ENCODE results near the gene GABRA4.

The GABRA4 gene

GRCh38 chr4:47012676-47013075, 19.3 kb upstream of the GABRA4 start:
- no peak overlapping the region for H3K4me3 ChIP-seq (ENCODE audit: insufficient read depth, low read depth, low read length)
- no peaks in the 10 kb centered on the region for H3K27me3 ChIP-seq (ENCODE audit: control insufficient read depth, insufficient read depth, low read length, poor library complexity, severe bottlenecking)
- H3K36me3 ChIP-seq (ENCODE audit: control insufficient read depth, insufficient read depth, low read length): no peaks in the 10 kb centered on the region

GRCh38 chr4:47010912-47011446, 17.6 kb upstream of the GABRA4 start:
- H3K27ac ChIP-seq (ENCODE audit: insufficient read depth, low read depth, low read length, poor library complexity, severe bottlenecking): no peak overlapping the region
- 66 to 78% methylated on average over 2 of the region's 2 CpGs for WGBS, 2 experiments
- no peaks in the 10 kb centered on the region for H3K27me3 ChIP-seq (ENCODE audit: control insufficient read depth, insufficient read depth, low read length, poor library complexity, severe bottlenecking)
- no peaks in the 10 kb centered on the region for H3K36me3 ChIP-seq (ENCODE audit: control insufficient read depth, insufficient read depth, low read length)
- H3K4me1 ChIP-seq (ENCODE audit: control insufficient read depth, insufficient read depth, low read length): no peaks in the 10 kb centered on the region
- no peak overlapping the region for H3K4me3 ChIP-seq (ENCODE audit: insufficient read depth, low read depth, low read length)
- no peaks in the 10 kb centered on the region for H3K9me3 ChIP-seq (ENCODE audit: control insufficient read depth, low read length)

More at GRCh38 chr4:47012676-47013075, 19.3 kb upstream of the GABRA4 start:
- no peak overlapping the region for H3K27ac ChIP-seq (ENCODE audit: insufficient read depth, low read depth, low read length, poor library complexity, severe bottlenecking)
- H3K9me3 ChIP-seq (ENCODE audit: control insufficient read depth, low read length): no peaks in the 10 kb centered on the region
- no peaks in the 10 kb centered on the region for H3K4me1 ChIP-seq (ENCODE audit: control insufficient read depth, insufficient read depth, low read length)

GRCh38 chr4:47010347-47010911, 17.0 kb upstream of the GABRA4 start:
- Histone ChIP-seq H3K4me1 (ENCODE audit: control insufficient read depth, insufficient read depth, low read length) (no peaks in the 10 kb centered on the region), H3K27me3 (ENCODE audit: control insufficient read depth, insufficient read depth, low read length, poor library complexity, severe bottlenecking) (no peaks in the 10 kb centered on the region), H3K27ac (ENCODE audit: insufficient read depth, low read depth, low read length, poor library complexity, severe bottlenecking) (no peak overlapping the region), H3K4me3 (ENCODE audit: insufficient read depth, low read depth, low read length) (no peak overlapping the region), H3K36me3 (ENCODE audit: control insufficient read depth, insufficient read depth, low read length) (no peaks in the 10 kb centered on the region), H3K9me3 (ENCODE audit: control insufficient read depth, low read length) (no peaks in the 10 kb centered on the region)

- WGBS, 2 experiments: no CpG with 5 or more reads among the region's 1 CpG
Observed at GRCh38 chr4:47002580-47002979, 9.2 kb upstream of the GABRA4 start.

GRCh38 chr4:47000406-47000805, 7.0 kb upstream of the GABRA4 start:
- H3K27me3 ChIP-seq (ENCODE audit: control insufficient read depth, insufficient read depth, low read length, poor library complexity, severe bottlenecking): peaks cover 17% of the 10 kb centered on the region
- H3K36me3 ChIP-seq (ENCODE audit: control insufficient read depth, insufficient read depth, low read length): no peaks in the 10 kb centered on the region
- H3K4me1 ChIP-seq (ENCODE audit: control insufficient read depth, insufficient read depth, low read length): no peaks in the 10 kb centered on the region
- H3K9me3 ChIP-seq (ENCODE audit: control insufficient read depth, low read length): no peaks in the 10 kb centered on the region
- H3K4me3 ChIP-seq (ENCODE audit: insufficient read depth, low read depth, low read length): no peak overlapping the region
- H3K27ac ChIP-seq (ENCODE audit: insufficient read depth, low read depth, low read length, poor library complexity, severe bottlenecking): no peak overlapping the region
- 85 to 100% methylated on average over 1 of the region's 1 CpG for WGBS, 2 experiments

More at GRCh38 chr4:47002580-47002979, 9.2 kb upstream of the GABRA4 start:
- H3K27me3 ChIP-seq (ENCODE audit: control insufficient read depth, insufficient read depth, low read length, poor library complexity, severe bottlenecking): no peaks in the 10 kb centered on the region
- H3K27ac ChIP-seq (ENCODE audit: insufficient read depth, low read depth, low read length, poor library complexity, severe bottlenecking): no peak overlapping the region
- no peaks in the 10 kb centered on the region for H3K4me1 ChIP-seq (ENCODE audit: control insufficient read depth, insufficient read depth, low read length)
- no peak overlapping the region for H3K4me3 ChIP-seq (ENCODE audit: insufficient read depth, low read depth, low read length)
- no peaks in the 10 kb centered on the region for H3K9me3 ChIP-seq (ENCODE audit: control insufficient read depth, low read length)
- H3K36me3 ChIP-seq (ENCODE audit: control insufficient read depth, insufficient read depth, low read length): no peaks in the 10 kb centered on the region

- Histone ChIP-seq H3K27me3 (ENCODE audit: control insufficient read depth, insufficient read depth, low read length, poor library complexity, severe bottlenecking) (peaks cover 25% of the 10 kb centered on the region), H3K4me1 (ENCODE audit: control insufficient read depth, insufficient read depth, low read length) (no peaks in the 10 kb centered on the region), H3K27ac (ENCODE audit: insufficient read depth, low read depth, low read length, poor library complexity, severe bottlenecking) (no peak overlapping the region), H3K36me3 (ENCODE audit: control insufficient read depth, insufficient read depth, low read length) (no peaks in the 10 kb centered on the region), H3K4me3 (ENCODE audit: insufficient read depth, low read depth, low read length) (no peak overlapping the region), H3K9me3 (ENCODE audit: control insufficient read depth, low read length) (no peaks in the 10 kb centered on the region)
Observed at GRCh38 chr4:46999566-46999965, 6.2 kb upstream of the GABRA4 start.

- H3K36me3 ChIP-seq (ENCODE audit: control insufficient read depth, insufficient read depth, low read length): no peaks in the 10 kb centered on the region
- peak overlapping the region; percentile 44 for H3K4me3 ChIP-seq (ENCODE audit: insufficient read depth, low read depth, low read length)
- peaks cover 12% of the 10 kb centered on the region for H3K4me1 ChIP-seq (ENCODE audit: control insufficient read depth, insufficient read depth, low read length)
- whole genome bisulfite sequencing, 2 experiments: 4 to 5% methylated on average over 10 to 14 of the region's 14 CpGs
- H3K27me3 ChIP-seq (ENCODE audit: control insufficient read depth, insufficient read depth, low read length, poor library complexity, severe bottlenecking): peaks cover 71% of the 10 kb centered on the region
- no peaks in the 10 kb centered on the region for H3K9me3 ChIP-seq (ENCODE audit: control insufficient read depth, low read length)
- H3K27ac ChIP-seq (ENCODE audit: insufficient read depth, low read depth, low read length, poor library complexity, severe bottlenecking): no peak overlapping the region
Observed at GRCh38 chr4:46994007-46994405, 625 bp upstream of the GABRA4 start.

GRCh38 chr4:46992338-46992737, 1.0 kb downstream of the GABRA4 start:
- WGBS, 2 experiments: 21 to 32% methylated on average over 8 to 9 of the region's 9 CpGs
- peaks cover 71% of the 10 kb centered on the region for H3K27me3 ChIP-seq (ENCODE audit: control insufficient read depth, insufficient read depth, low read length, poor library complexity, severe bottlenecking)
- no peak overlapping the region for H3K4me3 ChIP-seq (ENCODE audit: insufficient read depth, low read depth, low read length)
- H3K4me1 ChIP-seq (ENCODE audit: control insufficient read depth, insufficient read depth, low read length): peaks cover 12% of the 10 kb centered on the region
- H3K36me3 ChIP-seq (ENCODE audit: control insufficient read depth, insufficient read depth, low read length): no peaks in the 10 kb centered on the region
- H3K27ac ChIP-seq (ENCODE audit: insufficient read depth, low read depth, low read length, poor library complexity, severe bottlenecking): no peak overlapping the region
- no peaks in the 10 kb centered on the region for H3K9me3 ChIP-seq (ENCODE audit: control insufficient read depth, low read length)

- H3K36me3 ChIP-seq (ENCODE audit: control insufficient read depth, insufficient read depth, low read length): no peaks in the 10 kb centered on the region
- 85 to 87% methylated on average over 3 of the region's 3 CpGs for WGBS, 2 experiments
Observed at GRCh38 chr4:46986922-46987638, 6.3 kb downstream of the GABRA4 start.

GRCh38 chr4:46984781-46985180, 8.6 kb downstream of the GABRA4 start:
- Histone ChIP-seq H3K27ac (ENCODE audit: insufficient read depth, low read depth, low read length, poor library complexity, severe bottlenecking) (no peak overlapping the region), H3K27me3 (ENCODE audit: control insufficient read depth, insufficient read depth, low read length, poor library complexity, severe bottlenecking) (peaks cover 4% of the 10 kb centered on the region), H3K36me3 (ENCODE audit: control insufficient read depth, insufficient read depth, low read length) (no peaks in the 10 kb centered on the region), H3K4me1 (ENCODE audit: control insufficient read depth, insufficient read depth, low read length) (no peaks in the 10 kb centered on the region), H3K9me3 (ENCODE audit: control insufficient read depth, low read length) (no peaks in the 10 kb centered on the region), H3K4me3 (ENCODE audit: insufficient read depth, low read depth, low read length) (no peak overlapping the region)
- whole genome bisulfite sequencing, 2 experiments: no CpG with 5 or more reads among the region's 1 CpG

More at GRCh38 chr4:46986922-46987638, 6.3 kb downstream of the GABRA4 start:
- Histone ChIP-seq H3K27ac (ENCODE audit: insufficient read depth, low read depth, low read length, poor library complexity, severe bottlenecking) (no peak overlapping the region), H3K9me3 (ENCODE audit: control insufficient read depth, low read length) (no peaks in the 10 kb centered on the region), H3K27me3 (ENCODE audit: control insufficient read depth, insufficient read depth, low read length, poor library complexity, severe bottlenecking) (peaks cover 21% of the 10 kb centered on the region), H3K4me3 (ENCODE audit: insufficient read depth, low read depth, low read length) (no peak overlapping the region), H3K4me1 (ENCODE audit: control insufficient read depth, insufficient read depth, low read length) (no peaks in the 10 kb centered on the region)
